Upper lobe of left lung (tissue), 6 donors: Measurements from ENCODE around the gene BMX. TPM values are rescaled to one million over a fixed set of nuclear protein-coding genes. Genes with fewer than 3 reads are reported as not detected.

ENCODE experiments used
- ATAC-seq, 2 donors: fragments of 200-7000 bp; cut with Tn5 transposase; one replicate each; pipeline ENCODE4 v1.9.1; 2022; ENCODE audit warnings: mild to moderate bottlenecking in 2 of 2, moderate library complexity in 2 of 2; ENCODE audit not compliant: low FRiP score in 2 of 2
- DNase-seq, 2 donors: peaks; one replicate each; pipeline ENCODE4 v3.0.0-alpha.2; 2019 to 2020
- H3K27ac ChIP-seq, 4 donors: fragments of 200-600 bp; sonication (generic); one replicate each; pipeline ENCODE4 v1.5.1; 2016 to 2019
- H3K27me3 ChIP-seq, 4 donors: fragments of 200-600 bp; sonication (generic); one replicate each; pipeline ENCODE4 v1.5.1; 2017 to 2019
- H3K36me3 ChIP-seq, 4 donors: fragments of 200-600 bp; sonication (generic); one replicate each; pipeline ENCODE4 v1.5.1; 2016 to 2019
- H3K4me1 ChIP-seq, 4 donors: fragments of 200-600 bp; sonication (generic); one replicate each; pipeline ENCODE4 v1.5.1; 2018 to 2019
- H3K4me3 ChIP-seq, 4 donors: fragments of 200-600 bp; sonication (generic); one replicate each; pipeline ENCODE4 v1.5.1; 2017 to 2019; ENCODE audit warnings: mild to moderate bottlenecking in 2 of 4, moderate library complexity in 1 of 4
- H3K9me3 ChIP-seq, 4 donors: fragments of 200-600 bp; sonication (generic); one replicate each; pipeline ENCODE4 v1.5.1; 2018 to 2019
- CTCF ChIP-seq, 6 experiments: fragments of 450-650 bp in 4 of 6; fragments of 200-600 bp in 2 of 6; sonication (generic) in 2 of 6; IDR thresholded peaks; one replicate each; pipeline ENCODE4 v1.5.1; 2016 to 2019; ENCODE audit warnings: antibody characterized with exemption in 6 of 6
- EP300 ChIP-seq, 4 donors: sonication (generic); formaldehyde crosslinking; IDR thresholded peaks; one replicate each; pipeline ENCODE4 v1.5.1; 2017; ENCODE audit warnings: antibody characterized with exemption in 4 of 4, control low read depth in 2 of 4
- POLR2A ChIP-seq, 4 donors: fragments of 450-650 bp; IDR thresholded peaks; one replicate each; pipeline ENCODE4 v1.5.1; 2016 to 2017; ENCODE audit warnings: antibody characterized with exemption in 4 of 4, mild to moderate bottlenecking in 2 of 4
- POLR2AphosphoS5 ChIP-seq, 2 donors: sonication (generic); formaldehyde crosslinking; IDR thresholded peaks; one replicate each; pipeline ENCODE4 v1.5.1; 2017; ENCODE audit warnings: antibody characterized with exemption in 2 of 2
- WGBS, 2 donors: methylation state at CpG; one replicate each; pipeline ENCODE4 v1.1.5; 2017 to 2018; 5-methylcytosine and 5-hydroxymethylcytosine counted together
- total RNA-seq, 6 donors: library from RNA; depleted of rRNA in 4 of 6; stranded (reverse); fragments of >200 nt in 4 of 6; gene quantifications; one replicate each; pipeline versions ENCODE4 v1.1.0 to v1.2.1, GENCODE V29; 2016 to 2021
- donor health status: DM: no; HTN: no; CAD: no; lungs with moderate emphysema.
- donor health status: DM: no; HTN: yes; CAD: no; lungs with severe emphysema.

BMX gene
- total RNA-seq, 6 donors from 2014 or later, result 1.3 to 4.2 (median 3.6) TPM; not detected in 2

- H3K27me3 ChIP-seq, result no peaks in the 10 kb centered on the region
- ATAC-seq, result no peak
- 9 to 11% methylated on average over 3 to 6 of the region's 6 CpGs for WGBS, 2 donors
Measured at GRCh38 chrX:15515931-15516330, 15.3 kb downstream of the BMX start.

GRCh38 chrX:15522464-15522863, 21.9 kb downstream of the BMX start:
- Histone ChIP-seq H3K27me3 (no peaks in the 10 kb centered on the region), H3K4me3 (no peak overlapping the region), H3K4me1 (peaks cover 0 to 6% (median 0%) of the 10 kb centered on the region in 4 donors), H3K36me3 (no peaks in the 10 kb centered on the region), H3K9me3 (no peaks in the 10 kb centered on the region), H3K27ac (no peak overlapping the region)
- no peak for TF ChIP-seq CTCF (IDR thresholded peaks at IDR 0.05)
- TF ChIP-seq POLR2AphosphoS5 (IDR thresholded peaks at IDR 0.05), result no peak
- no peak for TF ChIP-seq EP300 (IDR thresholded peaks at IDR 0.05)
- TF ChIP-seq POLR2A (IDR thresholded peaks at IDR 0.05), result no peak
- DNase-seq, result no peak
- WGBS, 2 donors, result 61 to 66% methylated on average over 2 to 3 of the region's 3 CpGs
- ATAC-seq, result no peak

More at GRCh38 chrX:15515931-15516330, 15.3 kb downstream of the BMX start:
- peak in 1 of 2 donors; percentile 37 for TF ChIP-seq POLR2AphosphoS5 (IDR thresholded peaks at IDR 0.05)
- TF ChIP-seq CTCF (IDR thresholded peaks at IDR 0.05), result peak in 1 of 6 experiments; percentile 4
- TF ChIP-seq POLR2A (IDR thresholded peaks at IDR 0.05), result no peak
- peak in 1 of 4 donors; percentile 31 for TF ChIP-seq EP300 (IDR thresholded peaks at IDR 0.05)
- H3K4me1 ChIP-seq, result no peaks in the 10 kb centered on the region
- no peaks in the 10 kb centered on the region for H3K9me3 ChIP-seq
- no peak for DNase-seq
- no peak overlapping the region for H3K27ac ChIP-seq
- H3K4me3 ChIP-seq, result no peak overlapping the region
- H3K36me3 ChIP-seq, result no peaks in the 10 kb centered on the region

- no peaks in the 10 kb centered on the region for H3K27me3 ChIP-seq
- H3K36me3 ChIP-seq, result no peaks in the 10 kb centered on the region
- no peak overlapping the region for H3K4me3 ChIP-seq
- ATAC-seq, result no peak
- DNase-seq, result no peak
- H3K4me1 ChIP-seq, result peaks cover 0 to 6% (median 0%) of the 10 kb centered on the region in 4 donors
- TF ChIP-seq POLR2AphosphoS5 (IDR thresholded peaks at IDR 0.05), result no peak
- TF ChIP-seq POLR2A (IDR thresholded peaks at IDR 0.05), result no peak
- no peak for TF ChIP-seq CTCF (IDR thresholded peaks at IDR 0.05)
- TF ChIP-seq EP300 (IDR thresholded peaks at IDR 0.05), result no peak
- no peaks in the 10 kb centered on the region for H3K9me3 ChIP-seq
- H3K27ac ChIP-seq, result no peak overlapping the region
Measured at GRCh38 chrX:15523088-15523487, 22.5 kb downstream of the BMX start.

- H3K4me1 ChIP-seq, result peaks cover 0 to 6% (median 0%) of the 10 kb centered on the region in 4 donors
- ATAC-seq (no peak), DNase-seq (no peak)
- no peaks in the 10 kb centered on the region for H3K27me3 ChIP-seq
- no peaks in the 10 kb centered on the region for H3K36me3 ChIP-seq
- H3K27ac ChIP-seq, result no peak overlapping the region
- no peak for TF ChIP-seq POLR2AphosphoS5 (IDR thresholded peaks at IDR 0.05)
- no peak for TF ChIP-seq POLR2A (IDR thresholded peaks at IDR 0.05)
- no peak for TF ChIP-seq CTCF (IDR thresholded peaks at IDR 0.05)
- no peak for TF ChIP-seq EP300 (IDR thresholded peaks at IDR 0.05)
- H3K4me3 ChIP-seq, result no peak overlapping the region
- no peaks in the 10 kb centered on the region for H3K9me3 ChIP-seq
Measured at GRCh38 chrX:15524417-15524816, 23.8 kb downstream of the BMX start.

GRCh38 chrX:15525664-15526416, 25.2 kb downstream of the BMX start:
- ATAC-seq (no peak), DNase-seq (no peak)
- 60 to 70% methylated on average over 8 of the region's 8 CpGs for WGBS, 2 donors
- H3K9me3 ChIP-seq, result no peaks in the 10 kb centered on the region
- no peak overlapping the region for H3K27ac ChIP-seq
- H3K4me1 ChIP-seq, result peaks cover 0 to 6% (median 0%) of the 10 kb centered on the region in 4 donors
- no peak overlapping the region for H3K4me3 ChIP-seq
- no peaks in the 10 kb centered on the region for H3K36me3 ChIP-seq
- TF ChIP-seq CTCF (IDR thresholded peaks at IDR 0.05) (no peak), POLR2A (IDR thresholded peaks at IDR 0.05) (no peak), EP300 (IDR thresholded peaks at IDR 0.05) (no peak), POLR2AphosphoS5 (IDR thresholded peaks at IDR 0.05) (no peak)
- H3K27me3 ChIP-seq, result no peaks in the 10 kb centered on the region
